K562 (cell line): Measurements from ENCODE around the gene DYNLT5. TPM values are rescaled to one million over a fixed set of nuclear protein-coding genes. Genes with fewer than 3 reads are reported as not detected.
A peak's percentile ranks its signal among the peaks of the same experiment; 100 is the strongest.

ENCODE experiments used
- CAMTA2 ChIP-seq: fragments of 250-450 bp; sonication (Bioruptor Pico); conservative IDR thresholded peaks from 2 replicates; pipeline ENCODE4 v1.5.1; 2022
- CREB5 ChIP-seq: fragments of 250-450 bp; sonication (Bioruptor Pico); IDR thresholded peaks from 2 replicates; pipeline ENCODE4 v1.5.0; 2020; ENCODE audit warnings: mild to moderate bottlenecking
- CTCF ChIP-seq, 3 experiments: IDR thresholded peaks in 2 of 3; conservative IDR thresholded peaks in 1 of 3; 2 replicates each; pipeline ENCODE4 v1.5.1; 2011 to 2012; ENCODE audit warnings: low read length in 3 of 3, mild to moderate bottlenecking in 3 of 3, control low read depth in 2 of 3, improper control_type of control experiment in 1 of 3, inconsistent platforms in 1 of 3, low read depth in 1 of 3, mixed read lengths in 1 of 3, moderate library complexity in 1 of 3; ENCODE audit not compliant: insufficient read depth in 2 of 3
- E2F3 ChIP-seq: fragments of 250-450 bp; sonication (Bioruptor Pico); IDR thresholded peaks from 2 replicates; pipeline ENCODE4 v1.4.0; 2020; ENCODE audit warnings: mild to moderate bottlenecking
- ELF1 ChIP-seq: fragments of 200-800 bp; sonication (Bioruptor generic); IDR thresholded peaks from 2 replicates; pipeline ENCODE4 v1.6.1; 2016; ENCODE audit warnings: missing genetic modification characterization, missing compliant biosample characterization
- EP300 ChIP-seq: IDR thresholded peaks from 2 replicates; pipeline ENCODE4 v1.6.1; 2012; ENCODE audit warnings: low read length, improper control_type of control experiment
- GTF2E2 ChIP-seq: fragments of 200-800 bp; sonication (Bioruptor generic); IDR thresholded peaks from 2 replicates; pipeline ENCODE4 v1.6.1; 2016; ENCODE audit warnings: missing genetic modification characterization, missing compliant biosample characterization
- IRF2 ChIP-seq: sonication (generic); formaldehyde crosslinking; IDR thresholded peaks from 2 replicates; pipeline ENCODE4 v1.8.1; 2022; ENCODE audit warnings: mild to moderate bottlenecking, missing genetic modification reagents
- MTA3 ChIP-seq: fragments of 450-650 bp; formaldehyde crosslinking; IDR thresholded peaks from 2 replicates; pipeline ENCODE4 v1.6.1; 2017; ENCODE audit warnings: mild to moderate bottlenecking, borderline replicate concordance
- NONO ChIP-seq, 2 experiments: fragments of 200-400 bp in 1 of 2; fragments of 450-650 bp in 1 of 2; formaldehyde crosslinking in 1 of 2; IDR thresholded peaks; 2 replicates each; pipeline ENCODE4 v1.6.1; 2017; ENCODE audit warnings: low read depth in 2 of 2, mild to moderate bottlenecking in 2 of 2, moderate library complexity in 2 of 2, low read length in 1 of 2
- REST ChIP-seq, 2 experiments: fragments of 450-650 bp; formaldehyde crosslinking in 1 of 2; IDR thresholded peaks; 2 replicates each; pipeline versions ENCODE4 v1.4.0 to v1.6.1; 2014 to 2020; ENCODE audit warnings: mild to moderate bottlenecking in 2 of 2, borderline replicate concordance in 1 of 2, low read depth in 1 of 2
- SAP30 ChIP-seq: fragments of 200-600 bp; sonication (generic); IDR thresholded peaks from 2 replicates; pipeline ENCODE4 v1.6.1; 2012; ENCODE audit warnings: borderline replicate concordance, low read depth, mild to moderate bottlenecking, moderate library complexity, low read length, control low read depth, inconsistent platforms; ENCODE audit not compliant: insufficient read depth, poor library complexity, severe bottlenecking
- SMAD4 ChIP-seq: fragments of 250-450 bp; sonication (Bioruptor Pico); conservative IDR thresholded peaks from 2 replicates; pipeline ENCODE4 v1.8.0; 2021; ENCODE audit warnings: inconsistent platforms, mild to moderate bottlenecking, moderate library complexity
- TAF7 ChIP-seq: fragments of 450-650 bp; IDR thresholded peaks from 2 replicates; pipeline ENCODE4 v1.6.1; 2016; ENCODE audit warnings: missing genetic modification characterization, missing compliant biosample characterization
- ZKSCAN3 ChIP-seq: fragments of 250-450 bp; sonication (Bioruptor Pico); IDR thresholded peaks from 2 replicates; pipeline ENCODE4 v1.4.0; 2020
- ZNF124 ChIP-seq: sonication (generic); formaldehyde crosslinking; IDR thresholded peaks from 2 replicates; pipeline ENCODE4 v1.8.1; 2022; ENCODE audit warnings: missing genetic modification reagents
- polyA plus RNA-seq, 8 experiments: library from polyadenylated mRNA; depleted of rRNA in 4 of 8; stranded (reverse) in 5 of 8; unstranded in 3 of 8; fragments of >200 nt; fragmentation: Nextera tagmentation in 2 of 8; fragmentation: Illumina TruSeq in 1 of 8; extraction: Ambion mirVana in 2 of 8; extraction: Trizol in 1 of 8; gene quantifications; 2 replicates each; pipeline versions ENCODE4 v1.2.1 to v1.2.3, GENCODE V29; 2011 to 2014; ENCODE audit warnings: inconsistent platforms in 1 of 8, missing spikeins in 1 of 8
- total RNA-seq, 7 experiments: library from RNA; depleted of rRNA in 6 of 7; stranded (reverse); fragments of >200 nt in 6 of 7; fragmentation: Illumina TruSeq in 2 of 7; extraction: Trizol in 2 of 7; gene quantifications; 2 replicates each; pipeline versions ENCODE4 v1.2.1 to v1.2.3, GENCODE V29; 2011 to 2021; ENCODE audit warnings: low replicate concordance in 1 of 7

DYNLT5 gene
- total and polyA plus RNA-seq, 9 of the 15 experiments (the other 6 are each of a cell fraction or from before 2014, with no cell fraction given), result not detected

GRCh38 chr1:66764994-66765578 is 12.8 kb downstream of the DYNLT5 start (continued):
- TF ChIP-seq CTCF (IDR thresholded peaks at IDR 0.05 in 2 of 3, conservative IDR thresholded peaks at IDR 0.05 in 1 of 3; ENCODE audit: insufficient read depth in 2 of 3, low read depth in 1 of 3, low read length in 3 of 3), result peak; percentile 50 to 91 (median 66); a peak in 5 of 6 replicates
- TF ChIP-seq MTA3, result no peak
- TF ChIP-seq CAMTA2 (CRISPR knock-in tag), result no peak
- TF ChIP-seq ZNF124 (CRISPR knock-in tag), result no peak
- TF ChIP-seq ZKSCAN3 (CRISPR knock-in tag), result no peak
- TF ChIP-seq IRF2 (CRISPR knock-in tag), result no peak
- TF ChIP-seq TAF7 (tag), result no peak
- no peak for TF ChIP-seq SAP30
- TF ChIP-seq REST (IDR thresholded peaks at IDR 0.05; ENCODE audit: borderline replicate concordance), result peak; percentile 84; the same call in 1 of the 2 replicates
- TF ChIP-seq REST (CRISPR knock-in tag; IDR thresholded peaks at IDR 0.05; ENCODE audit: low read depth), result no peak
- peak; percentile 45; the same call in 1 of the 2 replicates for TF ChIP-seq ELF1 (tag)
- no peak for TF ChIP-seq GTF2E2 (tag)
- TF ChIP-seq CREB5 (CRISPR knock-in tag), result no peak
- TF ChIP-seq SMAD4 (CRISPR knock-in tag), result no peak
- TF ChIP-seq EP300, result 0 out of 2 replicates have a peak, but pooled peaks have one; percentile 14
- TF ChIP-seq NONO (IDR thresholded peaks at IDR 0.05; ENCODE audit: low read depth in 2 of 2, low read length in 1 of 2), result no peak
- no peak for TF ChIP-seq E2F3 (CRISPR knock-in tag)
